ENCODE results near the gene LPXN.

DNA sequence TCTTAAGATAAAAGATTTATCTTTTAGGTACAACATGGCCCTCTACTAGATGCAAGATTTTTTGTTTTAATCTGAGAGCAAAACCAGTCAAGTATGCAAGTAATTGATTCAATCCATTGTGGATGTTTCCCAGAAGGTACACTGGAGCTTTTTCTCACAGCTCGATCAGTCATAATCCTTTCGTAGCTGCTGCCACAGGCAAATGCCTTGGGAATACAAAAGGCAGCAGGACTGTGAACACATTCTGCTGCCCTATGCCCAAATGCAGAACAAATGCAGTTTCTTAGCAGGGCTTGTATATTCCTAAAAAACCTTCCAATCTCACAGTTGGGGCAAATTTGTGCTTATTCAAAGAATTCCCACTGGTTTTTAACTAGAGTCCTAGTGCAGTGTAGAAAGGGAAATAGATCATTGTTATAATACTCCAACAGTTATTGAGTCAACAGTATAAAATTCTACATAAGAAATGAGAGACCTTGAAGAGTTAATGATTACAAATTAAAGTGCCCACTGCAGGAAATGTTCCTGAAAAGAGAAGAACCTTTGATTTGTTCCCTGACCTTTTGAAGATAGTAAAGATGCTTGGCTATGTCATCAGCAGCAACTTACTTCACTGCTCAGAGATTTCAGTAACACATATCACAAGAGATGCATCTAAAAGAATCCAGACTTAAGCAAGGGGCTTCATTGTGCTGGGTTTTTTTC lies 14.1 kb downstream of the LPXN start:
- no peak for TF ChIP-seq EZH2 (IDR thresholded peaks at IDR 0.05; ENCODE audit: insufficient read depth, poor library complexity, severe bottlenecking)
- TF ChIP-seq EZH2phosphoT487 (IDR thresholded peaks at IDR 0.05; ENCODE audit: insufficient read depth, low read depth), result no peak
